ENCODE results near the gene LDLRAD4.

LDLRAD4 gene

GRCh38 chr18:13551841-13552733, 333.5 kb downstream of the LDLRAD4 start:
- H3K27ac ChIP-seq (replicated peaks; ENCODE audit: low read length), result no peak overlapping the region
- no peak overlapping the region for H2BK12ac ChIP-seq (ENCODE audit: low read length)
- no peak overlapping the region for H2BK120ac ChIP-seq (ENCODE audit: low read depth, low read length)
- no peak overlapping the region for H3K9ac ChIP-seq (ENCODE audit: low read depth, low read length, poor library complexity)
- no peaks in the 10 kb centered on the region for H3K9me3 ChIP-seq (replicated peaks in 1 of 2; ENCODE audit: control insufficient read depth in 2 of 2, insufficient read depth in 1 of 2, low read depth in 1 of 2, low read length in 2 of 2)
- no peak overlapping the region for H2BK15ac ChIP-seq (ENCODE audit: low read length)
- H3K27me3 ChIP-seq (ENCODE audit: control insufficient read depth in 3 of 3, insufficient read depth in 3 of 3, low read depth in 1 of 3, low read length in 3 of 3), result peaks cover 0 to 6% (median 0%) of the 10 kb centered on the region in 3 experiments
- no peaks in the 10 kb centered on the region for H3K79me1 ChIP-seq (ENCODE audit: low read depth, low read length)
- no peaks in the 10 kb centered on the region for H3K36me3 ChIP-seq (replicated peaks in 1 of 2; ENCODE audit: control insufficient read depth in 2 of 2, insufficient read depth in 2 of 2, low read length in 2 of 2)
- no peaks in the 10 kb centered on the region for H3K4me1 ChIP-seq (ENCODE audit: control insufficient read depth in 2 of 2, insufficient read depth in 1 of 2, low read depth in 1 of 2, low read length in 2 of 2)
- no peak overlapping the region for H4K91ac ChIP-seq (ENCODE audit: low read depth, low read length, poor library complexity)
- no peak overlapping the region for H3K18ac ChIP-seq (ENCODE audit: low read length)
- no peak overlapping the region for H3K4me2 ChIP-seq (ENCODE audit: insufficient read depth, low read length, poor library complexity, severe bottlenecking)
- H3K4ac ChIP-seq (ENCODE audit: low read length), result no peak overlapping the region
- WGBS, 2 donors (ENCODE audit: extremely low coverage in 2 of 2, insufficient read length in 2 of 2, insufficient replicate concordance in 1 of 2), result no CpG with 5 or more reads among the region's 13 CpGs
- H2AFZ ChIP-seq (ENCODE audit: low read length), result no peak overlapping the region
- no peak overlapping the region for H3K23ac ChIP-seq (ENCODE audit: low read depth, low read length, poor library complexity)
- no peak overlapping the region for H2BK5ac ChIP-seq (ENCODE audit: low read length)
- no peak overlapping the region for H3K14ac ChIP-seq (ENCODE audit: low read length)
- H2AK5ac ChIP-seq (ENCODE audit: low read depth, low read length), result no peak overlapping the region
- H3K4me3 ChIP-seq (ENCODE audit: low read length in 2 of 2), result no peak overlapping the region
- no peak overlapping the region for H4K8ac ChIP-seq (ENCODE audit: low read depth, low read length)
- DNase-seq (ENCODE audit: low spot score), result no peak

- H3K4me2 ChIP-seq (ENCODE audit: insufficient read depth, low read length, poor library complexity, severe bottlenecking), result no peak overlapping the region
- H2BK120ac ChIP-seq (ENCODE audit: low read depth, low read length), result no peak overlapping the region
- no peak overlapping the region for H3K18ac ChIP-seq (ENCODE audit: low read length)
- no peak overlapping the region for H4K91ac ChIP-seq (ENCODE audit: low read depth, low read length, poor library complexity)
- H3K23ac ChIP-seq (ENCODE audit: low read depth, low read length, poor library complexity), result no peak overlapping the region
- no peak for DNase-seq (ENCODE audit: low spot score)
- H3K4me3 ChIP-seq (ENCODE audit: low read length in 2 of 2), result no peak overlapping the region
- no peak overlapping the region for H3K9ac ChIP-seq (ENCODE audit: low read depth, low read length, poor library complexity)
- no peak overlapping the region for H3K14ac ChIP-seq (ENCODE audit: low read length)
- no peak overlapping the region for H2BK12ac ChIP-seq (ENCODE audit: low read length)
- H3K9me3 ChIP-seq (replicated peaks in 1 of 2; ENCODE audit: control insufficient read depth in 2 of 2, insufficient read depth in 1 of 2, low read depth in 1 of 2, low read length in 2 of 2), result no peaks in the 10 kb centered on the region
- no peak overlapping the region for H2AFZ ChIP-seq (ENCODE audit: low read length)
- H2BK15ac ChIP-seq (ENCODE audit: low read length), result no peak overlapping the region
- H3K4me1 ChIP-seq (ENCODE audit: control insufficient read depth in 2 of 2, insufficient read depth in 1 of 2, low read depth in 1 of 2, low read length in 2 of 2), result no peaks in the 10 kb centered on the region
- no peak overlapping the region for H2BK5ac ChIP-seq (ENCODE audit: low read length)
- H2AK5ac ChIP-seq (ENCODE audit: low read depth, low read length), result no peak overlapping the region
- no peak overlapping the region for H4K8ac ChIP-seq (ENCODE audit: low read depth, low read length)
- WGBS, 2 donors (ENCODE audit: extremely low coverage in 2 of 2, insufficient read length in 2 of 2, insufficient replicate concordance in 1 of 2), result no CpG with 5 or more reads among the region's 9 CpGs
- no peak overlapping the region for H3K27ac ChIP-seq (replicated peaks; ENCODE audit: low read length)
- H3K27me3 ChIP-seq (ENCODE audit: control insufficient read depth in 3 of 3, insufficient read depth in 3 of 3, low read depth in 1 of 3, low read length in 3 of 3), result peaks cover 0 to 6% (median 0%) of the 10 kb centered on the region in 3 experiments
- no peak overlapping the region for H3K4ac ChIP-seq (ENCODE audit: low read length)
- H3K36me3 ChIP-seq (replicated peaks in 1 of 2; ENCODE audit: control insufficient read depth in 2 of 2, insufficient read depth in 2 of 2, low read length in 2 of 2), result no peaks in the 10 kb centered on the region
- H3K79me1 ChIP-seq (ENCODE audit: low read depth, low read length), result no peaks in the 10 kb centered on the region
Observed at GRCh38 chr18:13553449-13553848, 334.9 kb downstream of the LDLRAD4 start.

GRCh38 chr18:13555192-13555591, 336.6 kb downstream of the LDLRAD4 start:
- Histone ChIP-seq H3K9ac (ENCODE audit: low read depth, low read length, poor library complexity) (no peak overlapping the region), H4K91ac (ENCODE audit: low read depth, low read length, poor library complexity) (no peak overlapping the region), H3K4me2 (ENCODE audit: insufficient read depth, low read length, poor library complexity, severe bottlenecking) (no peak overlapping the region), H3K23ac (ENCODE audit: low read depth, low read length, poor library complexity) (no peak overlapping the region), H2AK5ac (ENCODE audit: low read depth, low read length) (no peak overlapping the region), H3K9me3 (replicated peaks in 1 of 2; ENCODE audit: control insufficient read depth in 2 of 2, insufficient read depth in 1 of 2, low read depth in 1 of 2, low read length in 2 of 2) (no peaks in the 10 kb centered on the region), H3K27ac (replicated peaks; ENCODE audit: low read length) (no peak overlapping the region), H2AFZ (ENCODE audit: low read length) (no peak overlapping the region), H2BK12ac (ENCODE audit: low read length) (no peak overlapping the region), H3K18ac (ENCODE audit: low read length) (no peak overlapping the region), H2BK120ac (ENCODE audit: low read depth, low read length) (no peak overlapping the region), H3K36me3 (replicated peaks in 1 of 2; ENCODE audit: control insufficient read depth in 2 of 2, insufficient read depth in 2 of 2, low read length in 2 of 2) (no peaks in the 10 kb centered on the region), H3K79me1 (ENCODE audit: low read depth, low read length) (no peaks in the 10 kb centered on the region), H4K8ac (ENCODE audit: low read depth, low read length) (no peak overlapping the region), H3K4me3 (ENCODE audit: low read length in 2 of 2) (no peak overlapping the region), H3K27me3 (ENCODE audit: control insufficient read depth in 3 of 3, insufficient read depth in 3 of 3, low read depth in 1 of 3, low read length in 3 of 3) (peaks cover 0 to 6% (median 0%) of the 10 kb centered on the region in 3 experiments), H3K4me1 (ENCODE audit: control insufficient read depth in 2 of 2, insufficient read depth in 1 of 2, low read depth in 1 of 2, low read length in 2 of 2) (no peaks in the 10 kb centered on the region), H3K4ac (ENCODE audit: low read length) (no peak overlapping the region), H2BK5ac (ENCODE audit: low read length) (no peak overlapping the region), H3K14ac (ENCODE audit: low read length) (no peak overlapping the region), H2BK15ac (ENCODE audit: low read length) (no peak overlapping the region)
- DNase-seq (ENCODE audit: low spot score), result no peak
- no CpG with 5 or more reads among the region's 2 CpGs for WGBS, 2 donors (ENCODE audit: extremely low coverage in 2 of 2, insufficient read length in 2 of 2, insufficient replicate concordance in 1 of 2)

GRCh38 chr18:13555865-13556264, 337.3 kb downstream of the LDLRAD4 start:
- Histone ChIP-seq H3K18ac (ENCODE audit: low read length) (no peak overlapping the region), H3K36me3 (replicated peaks in 1 of 2; ENCODE audit: control insufficient read depth in 2 of 2, insufficient read depth in 2 of 2, low read length in 2 of 2) (no peaks in the 10 kb centered on the region), H3K4ac (ENCODE audit: low read length) (no peak overlapping the region), H3K4me1 (ENCODE audit: control insufficient read depth in 2 of 2, insufficient read depth in 1 of 2, low read depth in 1 of 2, low read length in 2 of 2) (no peaks in the 10 kb centered on the region), H2BK12ac (ENCODE audit: low read length) (no peak overlapping the region), H2AFZ (ENCODE audit: low read length) (no peak overlapping the region), H3K9me3 (replicated peaks in 1 of 2; ENCODE audit: control insufficient read depth in 2 of 2, insufficient read depth in 1 of 2, low read depth in 1 of 2, low read length in 2 of 2) (no peaks in the 10 kb centered on the region), H2AK5ac (ENCODE audit: low read depth, low read length) (no peak overlapping the region), H4K8ac (ENCODE audit: low read depth, low read length) (no peak overlapping the region), H3K27me3 (ENCODE audit: control insufficient read depth in 3 of 3, insufficient read depth in 3 of 3, low read depth in 1 of 3, low read length in 3 of 3) (peaks cover 0 to 6% (median 0%) of the 10 kb centered on the region in 3 experiments), H3K9ac (ENCODE audit: low read depth, low read length, poor library complexity) (no peak overlapping the region), H2BK120ac (ENCODE audit: low read depth, low read length) (no peak overlapping the region), H3K23ac (ENCODE audit: low read depth, low read length, poor library complexity) (no peak overlapping the region), H4K91ac (ENCODE audit: low read depth, low read length, poor library complexity) (no peak overlapping the region), H3K4me2 (ENCODE audit: insufficient read depth, low read length, poor library complexity, severe bottlenecking) (no peak overlapping the region), H2BK15ac (ENCODE audit: low read length) (no peak overlapping the region), H2BK5ac (ENCODE audit: low read length) (no peak overlapping the region), H3K4me3 (ENCODE audit: low read length in 2 of 2) (no peak overlapping the region), H3K14ac (ENCODE audit: low read length) (no peak overlapping the region), H3K79me1 (ENCODE audit: low read depth, low read length) (no peaks in the 10 kb centered on the region), H3K27ac (replicated peaks; ENCODE audit: low read length) (no peak overlapping the region)
- no CpG with 5 or more reads among the region's 3 CpGs for WGBS, 2 donors (ENCODE audit: extremely low coverage in 2 of 2, insufficient read length in 2 of 2, insufficient replicate concordance in 1 of 2)
- no peak for DNase-seq (ENCODE audit: low spot score)
